ENCODE results near the gene MCEE.

The MCEE gene

DNA sequence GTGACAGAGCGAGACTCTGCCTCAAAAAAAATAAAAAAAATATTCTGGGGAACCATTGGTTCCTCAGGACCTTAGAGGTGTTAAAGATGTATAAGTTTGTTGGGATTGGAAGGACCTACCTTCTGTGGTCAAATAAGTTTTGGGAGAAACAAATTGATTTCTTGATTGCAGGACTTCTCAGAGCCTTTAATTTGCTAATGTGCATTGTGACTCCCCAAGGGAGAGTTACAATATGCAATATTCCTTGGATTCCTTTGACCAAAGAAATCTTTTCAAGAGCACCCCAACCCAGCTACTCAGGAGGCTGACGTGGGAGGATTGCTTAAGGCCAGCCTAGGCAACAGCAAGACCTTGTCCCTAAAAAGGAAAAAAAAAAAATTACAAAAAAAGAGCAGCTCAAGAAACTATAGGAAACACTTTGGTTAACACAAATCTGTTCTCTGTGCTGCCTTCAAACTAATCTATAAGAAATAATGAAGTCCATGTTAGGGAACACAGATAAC is 55.1 kb downstream of the MCEE start:
- no peak for DNase-seq

DNA sequence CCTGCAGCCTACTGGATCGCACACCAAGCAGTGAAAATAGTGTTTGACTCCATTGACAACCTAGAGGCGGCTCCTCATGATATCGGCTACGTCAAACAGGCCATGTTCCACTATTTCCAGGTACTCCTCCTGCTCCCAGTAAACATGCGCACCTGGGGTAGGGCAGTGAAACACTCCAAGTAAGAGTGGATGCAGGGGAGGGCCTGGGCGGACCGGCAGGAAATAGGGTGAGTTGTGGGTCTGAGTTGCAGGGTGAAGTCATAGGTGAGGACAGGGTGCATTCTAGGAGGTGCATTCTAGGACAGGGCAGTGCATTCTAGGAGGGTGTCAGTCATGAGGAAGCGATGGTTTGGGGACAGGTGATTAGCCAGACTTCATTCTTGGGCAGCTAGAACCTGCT is 56.6 kb downstream of the MCEE start:
- DNase-seq, result no peak

DNA sequence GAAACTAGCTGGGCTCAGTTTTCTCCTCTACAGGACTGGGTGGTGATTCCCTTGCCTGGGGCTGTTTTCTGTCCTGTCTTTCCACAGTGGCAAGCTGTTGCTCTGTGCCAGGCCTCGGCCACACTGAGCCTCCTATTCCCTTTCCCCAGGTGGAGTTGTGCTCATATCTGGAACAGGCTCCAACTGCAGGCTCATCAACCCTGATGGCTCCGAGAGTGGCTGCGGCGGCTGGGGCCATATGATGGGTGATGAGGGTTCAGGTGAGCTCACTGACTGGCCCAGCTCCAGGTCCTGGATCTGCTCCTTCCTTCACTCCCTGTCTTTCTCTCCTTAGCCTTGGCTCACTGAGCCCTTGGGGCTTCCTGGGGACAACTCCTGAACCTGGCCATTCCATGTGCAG is 57.5 kb downstream of the MCEE start:
- DNase-seq, result no peak

DNA sequence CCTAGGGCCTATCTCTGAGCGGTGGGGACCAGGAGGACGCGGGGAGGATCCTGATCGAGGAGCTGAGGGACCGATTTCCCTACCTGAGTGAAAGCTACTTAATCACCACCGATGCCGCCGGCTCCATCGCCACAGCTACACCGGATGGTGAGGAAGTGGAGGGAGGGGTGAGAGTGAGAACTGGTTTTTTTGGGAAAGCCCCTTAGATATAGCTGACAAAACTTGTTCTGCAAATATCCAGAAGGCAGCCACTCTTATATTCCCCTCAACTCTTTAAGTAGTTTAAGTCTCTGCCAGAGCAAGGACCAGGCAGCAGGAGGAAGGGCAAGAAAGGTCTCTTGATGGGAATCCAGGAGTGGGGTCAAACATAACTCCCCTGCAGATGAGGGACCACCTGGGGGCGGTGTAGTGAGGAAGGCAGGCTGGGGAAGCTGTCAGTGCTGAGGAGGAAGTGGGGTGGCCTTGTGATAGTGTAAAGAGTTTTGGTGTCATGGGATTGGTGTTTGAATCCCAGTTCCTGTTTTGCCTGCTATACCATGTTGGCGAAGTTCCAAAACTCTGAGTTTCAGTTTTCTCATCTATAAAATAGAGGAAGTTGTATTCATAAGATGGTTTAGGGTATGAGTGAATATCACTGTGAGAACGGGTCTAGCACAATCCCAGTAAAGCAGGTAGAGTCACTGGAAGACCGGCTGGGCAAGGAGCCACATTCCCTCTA is 58.2 kb downstream of the MCEE start:
- DNase-seq, result no peak

DNA sequence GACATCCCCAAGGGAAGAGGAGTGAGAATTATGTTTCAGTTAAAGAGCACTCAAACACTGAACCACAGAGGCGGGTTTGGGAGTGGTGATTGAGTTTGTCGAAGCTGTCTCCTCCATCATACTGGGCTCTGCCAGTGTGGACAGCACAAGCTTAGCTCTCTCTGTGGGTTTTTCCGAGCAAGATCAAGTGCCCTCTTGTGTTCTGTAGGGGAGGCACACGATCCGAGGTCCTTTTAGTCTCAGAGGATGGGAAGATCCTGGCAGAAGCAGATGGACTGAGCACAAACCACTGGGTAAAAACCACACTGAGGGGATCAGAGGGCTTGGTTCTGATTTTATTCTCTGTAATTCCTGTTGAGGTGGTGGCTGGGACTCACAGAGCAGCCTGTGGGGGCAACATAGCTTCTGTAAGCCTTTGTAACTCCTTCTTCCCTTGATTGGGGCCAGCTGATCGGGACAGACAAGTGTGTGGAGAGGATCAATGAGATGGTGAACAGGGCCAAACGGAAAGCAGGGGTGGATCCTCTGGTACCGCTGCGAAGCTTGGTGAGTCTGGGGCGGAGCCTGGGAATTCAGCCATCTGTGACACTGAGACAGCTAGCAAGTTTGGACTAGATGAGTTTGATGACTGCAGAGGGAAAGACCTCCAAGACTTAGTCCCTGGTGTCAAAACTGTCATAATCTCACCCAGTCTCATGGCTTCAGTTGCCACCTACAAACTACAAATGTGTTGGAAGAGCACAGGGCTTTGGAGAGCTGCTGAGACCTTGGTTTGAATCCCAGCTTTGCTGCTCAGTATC is 59.5 kb downstream of the MCEE start:
- DNase-seq, result peak; percentile 3

DNA sequence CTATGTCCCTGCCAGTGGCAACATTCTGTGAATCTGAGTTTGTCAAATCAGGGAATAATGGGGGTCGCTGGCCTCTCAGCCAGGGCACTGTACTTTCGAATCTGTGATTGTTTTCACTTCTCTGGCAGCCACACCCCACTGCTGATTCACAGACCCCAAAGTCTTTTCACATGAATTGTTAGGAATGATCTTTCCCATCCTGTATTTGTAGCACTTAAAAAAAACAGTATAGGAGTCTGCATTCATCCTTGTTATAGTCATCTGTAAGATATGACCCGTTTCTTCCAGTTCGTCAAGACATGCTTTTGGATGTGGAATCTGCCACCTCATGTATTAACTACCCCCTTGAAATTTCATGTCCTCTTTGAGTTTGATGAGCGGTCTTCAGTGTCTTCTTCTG is 60.7 kb downstream of the MCEE start:
- no peak for DNase-seq

DNA sequence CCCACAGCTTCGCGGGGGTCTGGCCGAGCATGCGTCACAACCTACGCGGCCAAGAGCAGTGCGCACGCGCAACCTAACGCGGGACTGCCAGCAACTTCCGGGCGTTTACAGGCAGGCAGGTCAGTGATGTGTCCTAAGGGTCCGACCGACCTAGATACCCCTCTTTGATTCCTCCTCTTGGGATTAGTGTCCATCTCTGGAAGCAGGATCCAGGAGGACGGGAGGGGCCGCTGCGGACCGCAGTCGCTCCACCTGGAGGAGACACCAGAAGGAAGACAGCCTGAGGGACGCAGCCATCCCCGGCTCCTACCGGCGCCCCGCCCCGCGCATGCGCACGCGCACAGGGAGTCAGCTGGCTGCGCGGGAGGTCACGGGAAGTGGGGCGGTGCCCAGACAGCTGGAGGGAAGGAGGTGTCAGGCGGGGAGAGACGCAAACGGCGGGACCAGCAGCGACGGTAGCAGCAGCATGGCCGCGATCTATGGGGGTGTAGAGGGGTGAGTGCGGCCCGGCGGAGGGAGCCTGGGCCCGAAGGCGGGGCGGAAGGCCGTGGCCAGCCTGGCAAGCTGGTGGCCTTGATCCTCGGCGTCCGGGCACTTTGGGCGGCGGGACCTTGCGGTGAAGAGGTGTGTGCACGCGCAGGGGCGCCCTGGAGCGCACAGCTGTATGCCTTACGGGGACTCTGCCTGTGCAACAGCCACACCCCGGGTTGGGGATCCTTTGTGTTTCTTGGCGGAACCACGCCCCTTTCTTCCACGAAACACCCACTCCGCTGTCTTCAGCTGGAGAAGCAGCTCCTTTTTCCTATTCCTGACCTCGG is 61.6 kb downstream of the MCEE start, which contains the start of gene NAGK:
NAGK (plus strand) TSS at position 431 of the 818 bp plus-strand sequence; CDS start at position 467, 36 bp downstream.
- peak; percentile 86 for DNase-seq

DNA sequence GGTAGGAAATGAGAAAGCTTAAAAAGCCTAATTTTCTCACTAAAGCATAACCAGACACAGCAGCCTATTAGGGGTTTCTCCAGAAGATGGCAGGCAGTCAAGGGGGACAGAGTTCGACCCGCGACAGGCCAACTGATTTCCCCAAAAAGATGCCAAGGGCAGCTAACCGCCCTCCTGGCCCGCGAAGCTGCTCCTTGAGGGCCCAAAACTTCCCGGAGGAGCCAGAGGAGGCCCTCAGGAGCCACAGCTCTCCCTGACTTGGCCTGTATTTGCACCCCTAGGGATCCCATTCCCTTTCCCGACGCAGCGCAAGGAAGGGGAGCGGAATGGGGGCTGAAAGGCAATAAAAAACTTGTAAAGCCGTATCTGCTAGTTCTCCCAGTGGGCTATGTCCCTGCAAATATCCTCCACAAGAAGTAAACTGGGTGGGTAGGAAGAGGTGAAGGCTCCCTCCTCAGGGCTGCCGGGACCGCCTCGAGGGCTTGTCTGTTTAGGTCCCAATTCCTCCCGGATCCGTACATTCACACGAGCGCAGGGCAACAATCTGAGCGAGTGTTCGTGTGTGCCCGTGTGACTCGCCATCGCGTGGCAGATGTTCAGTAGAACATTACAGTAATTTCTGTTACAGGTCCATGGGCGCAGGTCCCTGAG is 62.3 kb downstream of the MCEE start:
- no peak for DNase-seq

DNA sequence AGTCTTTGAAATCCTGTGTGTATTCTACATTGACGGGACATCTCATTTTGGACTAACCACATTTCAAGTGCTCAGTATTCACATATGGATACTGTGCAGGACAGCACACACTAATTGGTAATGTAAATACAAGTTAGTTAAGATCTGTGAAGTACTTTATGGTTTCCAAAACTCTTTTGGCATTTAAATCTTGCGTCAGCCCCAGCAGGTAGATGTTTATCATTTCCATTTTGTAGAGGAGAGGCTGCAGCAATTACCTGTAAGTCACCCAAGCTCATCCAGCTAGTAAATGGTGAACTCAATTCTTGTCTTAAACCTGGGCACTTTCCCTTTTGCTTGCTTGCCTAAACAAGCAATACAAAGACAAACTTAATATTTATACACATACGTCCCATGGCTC is 63.2 kb downstream of the MCEE start:
- no peak for DNase-seq

DNA sequence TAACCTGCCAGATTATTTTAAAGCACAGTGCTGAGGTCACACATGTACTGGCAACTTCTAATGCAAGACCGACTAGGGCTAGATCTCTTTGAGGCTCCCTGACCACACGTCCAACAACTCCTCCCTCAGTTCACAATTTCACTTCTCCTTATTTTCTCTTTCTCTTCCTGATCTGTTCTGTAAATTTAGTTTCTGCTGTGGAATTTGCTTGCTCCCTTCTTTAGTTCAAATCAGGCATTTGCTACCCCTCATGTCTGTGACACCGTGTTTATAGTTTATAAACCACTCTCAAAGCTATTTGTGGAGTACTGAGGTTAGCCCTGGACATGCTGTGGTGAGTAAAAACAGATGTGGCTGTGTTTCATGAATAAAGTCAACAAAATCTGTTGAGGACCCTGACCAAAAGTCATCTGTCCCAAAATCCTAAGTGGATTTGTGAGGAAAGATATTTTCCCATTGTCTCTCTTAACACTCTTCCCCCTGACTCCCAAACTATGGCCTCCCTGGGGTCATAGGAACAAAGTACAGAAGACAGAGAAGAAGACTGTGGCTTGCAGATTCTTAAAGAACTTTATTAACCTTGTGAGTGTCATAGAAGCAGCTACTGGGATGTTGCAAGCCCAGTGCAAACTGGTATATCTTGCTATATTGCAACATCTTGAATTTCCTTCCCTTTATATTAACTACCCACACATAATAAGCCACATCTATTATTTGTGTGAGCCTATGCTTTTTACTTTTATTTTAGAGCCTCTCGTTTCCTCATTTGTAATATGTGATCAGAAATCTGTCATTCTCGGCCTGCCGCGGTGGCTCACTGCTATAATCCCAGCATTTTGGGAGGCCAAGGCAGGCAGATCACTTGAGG is 65.0 kb downstream of the MCEE start:
- no peak for DNase-seq

DNA sequence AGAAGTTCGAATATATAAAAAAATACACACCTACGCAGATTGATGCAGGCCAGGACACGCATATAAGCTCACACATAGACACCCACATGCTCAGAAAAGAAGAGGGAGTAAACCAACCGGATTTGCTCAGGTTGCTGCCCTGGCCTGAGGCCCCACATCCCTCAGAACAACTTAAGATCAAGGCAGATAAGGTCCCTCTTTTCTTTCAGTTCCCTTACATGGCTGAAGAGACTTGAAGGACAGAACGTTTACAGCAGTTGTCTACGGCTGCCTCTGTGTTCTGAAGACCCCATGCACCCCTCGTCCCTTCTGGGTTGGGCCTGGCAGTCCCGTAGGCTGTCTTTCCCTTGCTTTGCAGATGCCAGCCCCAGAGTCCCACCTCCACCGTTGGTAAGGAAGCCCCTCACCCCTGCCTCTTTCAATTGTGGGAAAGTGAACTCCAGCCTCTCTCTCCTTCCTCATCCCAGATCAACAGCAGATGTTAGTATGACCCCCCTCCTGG is 65.9 kb downstream of the MCEE start:
- DNase-seq, result no peak

DNA sequence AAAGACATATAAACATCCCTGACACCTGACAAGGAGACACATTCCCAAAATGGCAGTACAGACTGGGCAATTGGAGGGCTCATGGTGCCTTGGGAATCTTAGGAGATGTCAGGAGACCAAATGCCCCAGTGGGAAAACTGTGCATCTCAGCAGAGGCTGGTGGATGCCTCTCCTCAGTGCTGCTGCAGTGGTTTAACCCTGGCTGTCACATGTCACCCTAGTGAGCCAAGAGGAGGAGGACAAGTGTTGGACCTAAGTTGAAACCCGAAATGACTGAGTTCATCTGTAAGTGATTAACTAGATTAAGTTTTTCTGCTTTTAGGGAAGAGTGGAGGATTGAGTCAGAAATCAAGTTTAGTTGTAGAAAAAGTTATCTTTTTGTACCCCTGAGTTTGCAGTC is 66.8 kb downstream of the MCEE start:
- DNase-seq, result no peak

DNA sequence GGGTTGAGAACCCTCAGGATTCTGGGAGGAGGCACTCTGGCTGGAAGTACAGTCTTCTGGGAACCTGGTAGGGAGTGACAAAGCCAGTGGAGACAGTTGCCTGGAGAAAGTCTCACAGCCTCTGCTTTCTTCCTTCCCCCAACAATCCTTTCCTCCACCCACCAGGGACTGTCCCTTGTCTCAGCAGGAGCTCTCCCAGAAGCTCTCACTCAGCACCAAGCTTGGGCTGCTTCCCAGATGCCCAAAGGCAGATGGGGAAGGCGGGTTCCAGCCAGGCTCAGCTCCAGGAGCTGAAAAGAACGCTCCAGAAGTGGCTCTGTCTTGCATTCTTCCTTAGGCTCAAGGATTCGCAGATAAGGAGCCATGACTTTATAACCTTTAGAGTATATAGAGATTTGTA is 69.2 kb downstream of the MCEE start:
- no peak for DNase-seq

DNA sequence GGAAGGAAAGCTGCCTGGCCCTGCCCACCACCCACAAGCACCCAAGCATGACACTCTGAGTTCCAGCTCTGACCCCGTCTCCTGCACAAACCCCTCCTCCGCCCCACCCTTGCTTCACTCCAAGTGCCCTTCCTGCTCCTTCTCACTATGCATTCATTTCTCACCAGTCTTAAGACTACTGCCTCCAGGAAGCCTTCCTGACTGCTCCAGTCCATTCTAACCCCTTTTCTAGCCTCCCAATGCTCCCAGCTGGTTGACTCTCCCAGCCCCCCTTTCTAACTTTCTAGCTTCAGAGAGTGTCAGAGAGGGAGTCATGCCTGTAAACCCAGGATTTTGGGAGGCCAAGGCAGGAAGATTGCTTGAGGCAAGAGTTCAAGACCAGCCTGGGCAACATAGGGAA is 69.8 kb downstream of the MCEE start:
- DNase-seq, result no peak
